ENCODE data around the gene STAT5A.

The STAT5A gene

GRCh38 chr17:42334677-42335076, 46.4 kb downstream of the STAT5A start:
- Histone ChIP-seq H3K4me2 (ENCODE audit: insufficient read depth, low read length) (no peak overlapping the region), H3K4me1 (ENCODE audit: insufficient read depth, low read length) (no peaks in the 10 kb centered on the region), H3K79me2 (ENCODE audit: insufficient read depth, low read length) (no peaks in the 10 kb centered on the region), H3K9ac (ENCODE audit: low read depth, low read length) (no peak overlapping the region), H3K4me3 (ENCODE audit: low read depth in 1 of 2, low read length in 2 of 2) (no peak overlapping the region), H2AFZ (ENCODE audit: low read depth, low read length) (no peak overlapping the region), H3K36me3 (ENCODE audit: insufficient read depth, low read length) (peaks cover 56% of the 10 kb centered on the region), H3K27ac (ENCODE audit: low read length) (no peak overlapping the region), H3K27me3 (ENCODE audit: insufficient read depth, low read length, poor library complexity) (no peaks in the 10 kb centered on the region), H3K9me3 (ENCODE audit: insufficient read depth, low read length, severe bottlenecking) (no peaks in the 10 kb centered on the region), H4K20me1 (ENCODE audit: insufficient read depth, low read length) (no peaks in the 10 kb centered on the region)
- ATAC-seq (ENCODE audit: insufficient read depth, low read depth) (no peak), DNase-seq (no peak)
- TF ChIP-seq EZH2 (IDR thresholded peaks at IDR 0.05; ENCODE audit: borderline replicate concordance, low read depth, low read length, severe bottlenecking) (no peak), CTCF (IDR thresholded peaks at IDR 0.05; ENCODE audit: borderline replicate concordance, extremely low read depth, low read length, poor library complexity, severe bottlenecking) (no peak)

GRCh38 chr17:42337442-42337841, 49.1 kb downstream of the STAT5A start:
- Histone ChIP-seq H2AFZ (ENCODE audit: low read depth, low read length) (no peak overlapping the region), H3K4me1 (ENCODE audit: insufficient read depth, low read length) (no peaks in the 10 kb centered on the region), H3K36me3 (ENCODE audit: insufficient read depth, low read length) (peaks cover 56% of the 10 kb centered on the region), H3K9ac (ENCODE audit: low read depth, low read length) (no peak overlapping the region), H3K4me3 (ENCODE audit: low read depth in 1 of 2, low read length in 2 of 2) (no peak overlapping the region), H3K27me3 (ENCODE audit: insufficient read depth, low read length, poor library complexity) (no peaks in the 10 kb centered on the region), H3K27ac (ENCODE audit: low read length) (no peak overlapping the region), H3K4me2 (ENCODE audit: insufficient read depth, low read length) (no peak overlapping the region), H4K20me1 (ENCODE audit: insufficient read depth, low read length) (no peaks in the 10 kb centered on the region), H3K9me3 (ENCODE audit: insufficient read depth, low read length, severe bottlenecking) (no peaks in the 10 kb centered on the region), H3K79me2 (ENCODE audit: insufficient read depth, low read length) (no peaks in the 10 kb centered on the region)
- DNase-seq (no peak), ATAC-seq (ENCODE audit: insufficient read depth, low read depth) (0 out of 3 replicates have a peak, but pooled peaks have one; percentile 24)
- TF ChIP-seq CTCF (IDR thresholded peaks at IDR 0.05; ENCODE audit: borderline replicate concordance, extremely low read depth, low read length, poor library complexity, severe bottlenecking) (no peak), EZH2 (IDR thresholded peaks at IDR 0.05; ENCODE audit: borderline replicate concordance, low read depth, low read length, severe bottlenecking) (no peak)

- Histone ChIP-seq H3K27me3 (ENCODE audit: insufficient read depth, low read length, poor library complexity) (no peaks in the 10 kb centered on the region), H3K4me2 (ENCODE audit: insufficient read depth, low read length) (no peak overlapping the region), H4K20me1 (ENCODE audit: insufficient read depth, low read length) (no peaks in the 10 kb centered on the region), H3K9me3 (ENCODE audit: insufficient read depth, low read length, severe bottlenecking) (no peaks in the 10 kb centered on the region), H3K79me2 (ENCODE audit: insufficient read depth, low read length) (no peaks in the 10 kb centered on the region), H3K36me3 (ENCODE audit: insufficient read depth, low read length) (peaks cover 45% of the 10 kb centered on the region), H3K4me3 (ENCODE audit: low read depth in 1 of 2, low read length in 2 of 2) (no peak overlapping the region), H3K27ac (ENCODE audit: low read length) (no peak overlapping the region), H3K4me1 (ENCODE audit: insufficient read depth, low read length) (no peaks in the 10 kb centered on the region), H3K9ac (ENCODE audit: low read depth, low read length) (no peak overlapping the region), H2AFZ (ENCODE audit: low read depth, low read length) (no peak overlapping the region)
- DNase-seq (no peak), ATAC-seq (ENCODE audit: insufficient read depth, low read depth) (no peak)
- TF ChIP-seq EZH2 (IDR thresholded peaks at IDR 0.05; ENCODE audit: borderline replicate concordance, low read depth, low read length, severe bottlenecking) (no peak), CTCF (IDR thresholded peaks at IDR 0.05; ENCODE audit: borderline replicate concordance, extremely low read depth, low read length, poor library complexity, severe bottlenecking) (no peak)
These were observed 50.2 kb downstream of the STAT5A start for GRCh38 chr17:42338427-42338985.

All from DND-41 (cell line).